HG02759 (cell line): ENCODE results near the gene PLEKHA1.

ENCODE experiments used
- ATAC-seq: cut with Tn5 transposase; IDR thresholded peaks from one replicate; pipeline ENCODE4 v1.9.1; 2021; ENCODE audit warnings: mild to moderate bottlenecking, moderate library complexity; ENCODE audit not compliant: unreplicated experiment

PLEKHA1 gene

DNA sequence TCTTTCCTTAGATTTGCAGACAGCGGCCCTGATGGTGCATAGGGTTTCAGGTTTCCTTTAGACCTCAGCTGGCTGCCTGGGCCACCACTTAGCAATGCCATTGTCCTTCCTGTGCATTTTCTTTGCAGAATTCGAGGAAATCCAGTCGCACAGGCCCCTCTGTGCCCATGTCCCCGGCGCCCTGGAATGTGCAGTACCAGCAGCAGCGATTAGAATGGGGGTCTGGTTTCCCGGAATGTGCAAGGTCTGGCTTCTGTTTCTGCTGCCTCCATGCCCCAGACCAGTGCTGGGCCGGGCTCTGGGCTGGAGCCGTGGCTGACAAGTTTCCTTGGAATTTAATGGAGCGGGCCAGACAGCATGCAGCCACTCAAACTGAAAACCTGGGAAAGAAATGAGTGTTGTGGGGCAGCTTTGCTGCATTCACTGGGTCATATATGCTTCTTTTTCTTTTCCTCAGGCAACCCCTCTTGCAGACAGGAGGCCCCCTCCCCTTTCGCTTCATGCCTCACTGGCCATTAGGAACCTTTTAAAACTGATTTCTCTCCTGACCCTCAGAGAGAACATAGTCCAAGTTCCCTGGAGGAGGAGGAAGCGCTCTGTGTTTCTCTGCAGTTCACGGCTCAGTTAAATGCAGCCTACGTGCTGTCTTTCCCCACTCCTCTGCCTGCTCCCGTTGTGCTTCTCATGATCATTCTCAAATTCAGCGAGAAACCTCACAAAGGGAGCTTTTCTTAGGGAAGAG lies 101.3 kb downstream of the PLEKHA1 start:
- no peak for ATAC-seq

DNA sequence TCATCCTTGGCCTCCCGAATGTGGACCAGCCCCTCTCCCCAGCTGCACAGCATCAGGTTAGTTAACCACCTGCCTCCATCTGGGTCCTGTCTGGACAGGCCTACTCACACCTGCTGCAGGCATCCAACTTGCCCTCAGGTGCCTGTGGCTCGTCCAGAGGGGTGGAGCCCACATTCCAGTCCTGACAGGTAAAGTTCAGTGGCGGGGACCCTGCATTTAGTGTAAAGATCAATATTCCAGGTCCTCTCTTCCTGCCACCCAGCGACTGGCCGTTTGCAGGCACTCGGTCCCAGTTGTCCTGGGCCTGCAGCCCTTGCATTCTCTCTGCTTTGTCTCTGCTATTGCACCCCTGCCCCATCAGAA lies 101.8 kb downstream of the PLEKHA1 start:
- ATAC-seq = no peak

DNA sequence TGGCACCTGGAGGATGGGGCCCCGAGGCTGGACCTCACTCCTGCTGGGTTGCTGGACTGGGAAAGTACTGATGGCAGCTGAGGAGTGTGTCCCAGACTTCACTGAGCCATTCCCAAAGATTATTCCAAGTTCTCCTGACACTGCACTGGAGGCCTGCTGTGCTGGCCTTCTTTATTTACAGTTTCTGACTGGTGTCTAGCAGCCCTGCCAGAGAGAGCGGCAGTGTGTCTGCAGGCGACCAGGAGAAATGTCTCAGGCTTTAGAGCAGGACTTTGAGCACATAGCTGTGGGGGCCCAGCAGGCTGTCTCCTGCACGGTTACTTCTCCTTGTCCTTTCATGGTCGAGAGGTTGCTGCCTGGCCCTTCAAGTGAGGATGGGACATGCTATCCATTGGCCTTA lies 102.9 kb downstream of the PLEKHA1 start:
- no peak for ATAC-seq

DNA sequence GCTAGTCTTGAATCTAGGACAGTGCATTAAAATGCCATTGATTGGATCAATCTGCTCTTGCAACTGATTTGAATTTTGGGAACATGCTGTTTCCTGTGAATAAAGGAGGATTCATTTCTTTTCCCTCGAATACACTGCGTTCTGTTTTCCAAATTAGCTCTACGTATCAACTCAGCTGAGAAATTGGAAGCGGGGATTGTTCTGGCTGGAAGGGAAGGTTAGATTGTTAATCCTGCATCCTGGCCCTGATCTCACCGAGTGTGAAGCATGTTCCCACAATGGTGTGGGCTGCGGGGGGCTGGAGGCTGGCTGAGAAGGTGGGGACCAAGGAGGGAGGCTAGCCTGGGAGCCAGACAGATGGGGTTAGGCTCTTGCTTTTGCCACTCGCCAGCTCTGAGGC lies 104.5 kb downstream of the PLEKHA1 start:
- ATAC-seq = no peak

DNA sequence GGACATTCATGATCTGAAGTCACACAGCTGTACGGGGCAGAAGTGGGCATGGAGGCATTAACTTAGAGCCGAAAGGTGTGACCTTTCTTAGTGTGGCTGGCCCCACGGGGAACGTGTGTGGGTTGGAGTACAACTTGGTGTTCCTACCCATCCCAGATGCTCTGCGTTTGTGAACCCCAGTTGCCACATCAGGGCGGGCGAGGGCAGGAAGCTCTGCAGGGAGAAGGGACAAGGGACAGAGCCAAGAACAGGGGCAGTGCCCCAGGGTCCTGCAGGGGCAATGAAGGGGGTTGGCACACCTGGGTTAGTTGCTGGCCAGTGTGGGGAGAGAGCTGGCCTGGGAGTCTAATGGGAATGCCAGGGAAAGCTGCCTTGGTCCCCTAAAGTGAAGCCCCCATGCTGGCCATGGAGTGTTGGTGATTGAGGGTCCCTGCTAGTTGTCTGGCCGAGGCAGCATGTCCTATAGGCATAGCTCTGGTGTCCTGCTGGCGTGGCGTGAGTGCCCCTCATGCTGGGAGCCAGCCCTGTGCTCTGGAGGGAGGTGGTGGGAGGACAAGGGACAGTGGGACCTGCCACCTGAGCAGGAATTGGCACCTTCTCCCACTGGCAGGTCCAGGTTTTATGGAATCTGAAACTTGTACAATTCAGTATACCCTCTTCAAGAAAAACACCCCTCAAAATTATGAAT lies 105.8 kb downstream of the PLEKHA1 start:
- ATAC-seq = no peak

DNA sequence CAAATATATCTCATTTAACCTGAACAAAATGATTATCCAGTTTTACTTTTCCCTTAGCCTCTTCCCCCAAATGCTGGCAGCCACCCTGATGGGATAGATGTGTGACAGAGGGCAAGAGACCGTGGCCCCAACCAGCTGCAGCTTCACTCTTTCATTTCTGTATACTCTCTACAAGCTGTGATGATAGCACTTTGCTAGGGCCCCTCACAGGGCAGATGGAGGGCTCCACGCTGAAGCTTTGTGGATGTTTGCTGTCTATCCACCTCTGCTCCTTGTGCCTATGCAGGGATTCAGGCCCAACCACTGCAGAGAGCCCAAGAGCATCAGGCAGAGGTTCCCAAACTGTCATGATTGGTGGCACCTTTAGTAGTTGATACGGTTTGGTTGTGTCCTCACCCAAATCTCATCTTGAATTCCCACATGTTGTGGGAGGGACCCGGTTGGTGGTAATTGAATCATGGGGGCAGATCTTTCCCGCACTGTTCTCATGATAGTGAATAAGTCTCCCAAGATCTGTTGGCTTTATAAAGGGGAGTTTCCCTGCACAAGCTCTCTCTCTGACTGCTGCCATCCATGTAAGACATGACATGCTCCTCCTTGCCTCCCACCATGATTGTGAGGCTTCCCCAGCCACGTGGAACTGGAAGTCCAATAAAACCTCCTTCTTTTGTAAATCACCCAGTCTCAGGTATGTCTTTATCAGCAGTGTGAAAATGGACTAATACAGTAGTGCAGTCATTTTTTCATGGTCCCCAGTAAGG lies 107.0 kb downstream of the PLEKHA1 start:
- ATAC-seq = no peak
